Smooth muscle cell (in vitro differentiated cells): ENCODE results near the gene TBX1. TPM values are rescaled to one million over a fixed set of nuclear protein-coding genes. Genes with fewer than 3 reads are reported as not detected.

Source experiments
- DNase-seq: peaks from one replicate; lab custom pipeline; 2025; ENCODE audit not compliant: unreplicated experiment; lab: John Stamatoyannopoulos, UW
- H2AFZ ChIP-seq: fragments of 200-600 bp; sonication (generic); 2 replicates; pipeline ENCODE4 v1.6.0; 2016; ENCODE audit warnings: antibody characterized with exemption, low read depth, mild to moderate bottlenecking
- H3F3A ChIP-seq: fragments of 200-600 bp; sonication (generic); 2 replicates; pipeline ENCODE4 v1.6.0; 2017; ENCODE audit warnings: antibody characterized with exemption, low read depth
- H3K27ac ChIP-seq: fragments of 200-600 bp; sonication (generic); 2 replicates; pipeline ENCODE4 v1.5.1; 2016; ENCODE audit warnings: low read depth, mild to moderate bottlenecking
- H3K27me3 ChIP-seq: fragments of 200-600 bp; sonication (generic); 2 replicates; pipeline ENCODE4 v1.6.1; 2016; ENCODE audit warnings: low read depth, mild to moderate bottlenecking
- H3K36me3 ChIP-seq: fragments of 200-600 bp; sonication (generic); 2 replicates; pipeline ENCODE4 v1.5.1; 2016; ENCODE audit warnings: low read depth
- H3K4me1 ChIP-seq: fragments of 200-600 bp; sonication (generic); 2 replicates; pipeline ENCODE4 v1.5.1; 2016; ENCODE audit warnings: low read depth
- H3K4me2 ChIP-seq: fragments of 200-600 bp; sonication (generic); 2 replicates; pipeline ENCODE4 v1.6.0; 2016; ENCODE audit warnings: mild to moderate bottlenecking
- H3K4me3 ChIP-seq: fragments of 200-600 bp; sonication (generic); 2 replicates; pipeline ENCODE4 v1.5.1; 2016; ENCODE audit warnings: mild to moderate bottlenecking
- H3K79me2 ChIP-seq: fragments of 200-600 bp; sonication (generic); 2 replicates; pipeline ENCODE4 v1.6.0; 2016; ENCODE audit warnings: low read depth, mild to moderate bottlenecking
- H3K9ac ChIP-seq: fragments of 200-600 bp; sonication (generic); 2 replicates; pipeline ENCODE4 v1.6.0; 2016; ENCODE audit warnings: low read depth
- H3K9me3 ChIP-seq: fragments of 200-600 bp; sonication (generic); replicated peaks from 2 replicates; pipeline ENCODE4 v1.5.1; 2016; ENCODE audit warnings: low read depth
- H4K20me1 ChIP-seq: fragments of 200-600 bp; sonication (generic); 2 replicates; pipeline ENCODE4 v1.6.0; 2016; ENCODE audit warnings: low read depth
- CTCF ChIP-seq: fragments of 200-600 bp; sonication (generic); IDR thresholded peaks from 2 replicates; pipeline ENCODE4 v1.5.1; 2017; ENCODE audit warnings: borderline replicate concordance, mild to moderate bottlenecking, antibody characterized with exemption; ENCODE audit not compliant: insufficient read depth, poor library complexity, severe bottlenecking
- WGBS: methylation state at CpG from one replicate; pipeline ENCODE4 v1.1.7; 2016; ENCODE audit warnings: low lambda C conversion rate; 5-methylcytosine and 5-hydroxymethylcytosine counted together
- polyA plus RNA-seq: library from polyadenylated mRNA; unstranded; fragments of >200 nt; fragmentation: Nextera tagmentation; extraction: Ambion mirVana; gene quantifications from 2 replicates; pipeline ENCODE4 v1.2.1, GENCODE V29; 2016
- total RNA-seq: library from RNA; depleted of rRNA; stranded (reverse); fragments of >200 nt; gene quantifications from 2 replicates; pipeline ENCODE4 v1.2.3, GENCODE V29; 2014

The TBX1 gene
- total and polyA plus RNA-seq, 2 experiments from 2014 or later = not detected

GRCh38 chr22:19800306-19800705 lies 39.7 kb downstream of the TBX1 start:
- no peak overlapping the region for H3K27ac ChIP-seq
- 92% methylated on average over 8 of the region's 8 CpGs for WGBS
- no peak overlapping the region for H3K9ac ChIP-seq
- H3K4me2 ChIP-seq = no peak overlapping the region
- no peaks in the 10 kb centered on the region for H3K36me3 ChIP-seq
- no peak overlapping the region for H2AFZ ChIP-seq
- no peaks in the 10 kb centered on the region for H3K79me2 ChIP-seq
- no peaks in the 10 kb centered on the region for H3F3A ChIP-seq
- no peaks in the 10 kb centered on the region for H4K20me1 ChIP-seq
- no peak for TF ChIP-seq CTCF
- no peaks in the 10 kb centered on the region for H3K4me1 ChIP-seq
- H3K9me3 ChIP-seq = no peaks in the 10 kb centered on the region
- DNase-seq = no peak
- no peak overlapping the region for H3K4me3 ChIP-seq
- no peaks in the 10 kb centered on the region for H3K27me3 ChIP-seq

- H3K9me3 ChIP-seq = no peaks in the 10 kb centered on the region
- H3K79me2 ChIP-seq = no peaks in the 10 kb centered on the region
- H3K4me1 ChIP-seq = no peaks in the 10 kb centered on the region
- H3K4me3 ChIP-seq = no peak overlapping the region
- DNase-seq = no peak
- no peaks in the 10 kb centered on the region for H3F3A ChIP-seq
- 92% methylated on average over 13 of the region's 13 CpGs for WGBS
- no peak overlapping the region for H3K9ac ChIP-seq
- H2AFZ ChIP-seq = no peak overlapping the region
- H3K27ac ChIP-seq = no peak overlapping the region
- H3K36me3 ChIP-seq = no peaks in the 10 kb centered on the region
- TF ChIP-seq CTCF = peak; percentile 15
- no peaks in the 10 kb centered on the region for H3K27me3 ChIP-seq
- no peaks in the 10 kb centered on the region for H4K20me1 ChIP-seq
- no peak overlapping the region for H3K4me2 ChIP-seq
These were observed 40.2 kb downstream of the TBX1 start for GRCh38 chr22:19800761-19801244.

- Histone ChIP-seq H3F3A (no peaks in the 10 kb centered on the region), H3K4me2 (no peak overlapping the region), H4K20me1 (no peaks in the 10 kb centered on the region), H3K9me3 (no peaks in the 10 kb centered on the region), H3K4me1 (no peaks in the 10 kb centered on the region), H3K79me2 (no peaks in the 10 kb centered on the region), H3K4me3 (no peak overlapping the region), H2AFZ (no peak overlapping the region), H3K27me3 (no peaks in the 10 kb centered on the region), H3K27ac (no peak overlapping the region), H3K36me3 (no peaks in the 10 kb centered on the region), H3K9ac (no peak overlapping the region)
- TF ChIP-seq CTCF = no peak
- no peak for DNase-seq
- WGBS = 97% methylated on average over 18 of the region's 18 CpGs
These were observed 40.9 kb downstream of the TBX1 start for GRCh38 chr22:19801340-19802000.
